Activated CD4-positive, alpha-beta T cell treated with anti-CD3 and anti-CD28 coated beads, Interleukin-2, amount 50 U/mL, for 24 hours (primary cell): Measurements from ENCODE around the gene MCOLN3.
"Not testable (repeated sequence)": the region's sequence is repeated elsewhere in the genome, so short reads cannot be mapped to it uniquely, and the experiment has no call there.

ENCODE experiments used
- DNase-seq, 2 donors: peaks; one replicate each; pipeline ENCODE4 v3.0.0-alpha.2; 2020; ENCODE audit warnings: low read depth in 1 of 2, low spot score in 1 of 2

MCOLN3 gene

GRCh38 chr1:84995484-84996334 lies 52.6 kb downstream of the MCOLN3 start:
- no peak for DNase-seq

GRCh38 chr1:84991097-84991920 lies 57.0 kb downstream of the MCOLN3 start:
- DNase-seq, result no peak

DNA sequence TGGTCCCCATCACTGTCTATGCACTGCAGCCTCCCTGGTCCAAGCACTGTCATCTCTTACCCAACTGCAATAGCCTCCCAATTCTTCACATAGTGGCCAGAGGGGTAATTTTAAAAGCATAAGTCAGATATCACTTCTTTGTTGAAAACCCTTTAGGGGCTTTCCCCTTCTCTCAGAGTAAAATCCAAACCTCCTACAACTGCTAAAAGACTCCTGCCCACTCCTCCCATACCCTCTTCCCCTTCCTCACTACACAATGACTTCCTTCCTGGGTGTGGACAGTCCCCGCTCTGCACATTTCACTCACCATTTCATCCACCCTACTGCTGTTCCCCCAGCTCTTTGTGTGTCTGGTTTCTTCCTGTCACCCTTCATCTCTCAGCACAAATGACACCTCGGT lies 59.7 kb downstream of the MCOLN3 start:
- no peak for DNase-seq

DNA sequence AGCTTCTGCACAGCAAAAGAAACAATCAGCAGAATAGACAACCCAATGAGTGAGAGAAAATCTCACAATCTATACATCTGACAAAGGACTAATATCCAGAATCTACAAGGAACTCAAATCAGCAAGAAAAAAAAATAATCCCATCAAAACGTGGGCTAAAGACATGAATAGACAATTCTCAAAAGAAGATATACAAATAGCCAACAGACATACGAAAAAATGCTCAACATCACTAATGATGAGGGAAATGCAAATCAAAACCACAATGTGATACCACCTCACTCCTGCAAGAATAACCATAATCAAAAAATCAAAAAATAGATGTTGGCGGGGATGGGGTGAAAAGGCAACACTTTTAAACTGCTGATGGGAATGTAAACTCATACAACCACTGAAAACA lies 61.7 kb downstream of the MCOLN3 start:
- not testable (repeated sequence) for DNase-seq

GRCh38 chr1:84985365-84985764 lies 62.9 kb downstream of the MCOLN3 start:
- DNase-seq, result no peak

GRCh38 chr1:84982395-84982794 lies 65.9 kb downstream of the MCOLN3 start:
- DNase-seq, result no peak

GRCh38 chr1:84975035-84975434 lies 73.3 kb downstream of the MCOLN3 start:
- no peak for DNase-seq

- DNase-seq, result no peak
Measured at GRCh38 chr1:84973498-84974334, 74.6 kb downstream of the MCOLN3 start.

GRCh38 chr1:84972377-84972987 lies 75.8 kb downstream of the MCOLN3 start:
- no peak for DNase-seq

- DNase-seq, result no peak
Measured at GRCh38 chr1:84971957-84972356, 76.3 kb downstream of the MCOLN3 start.

DNA sequence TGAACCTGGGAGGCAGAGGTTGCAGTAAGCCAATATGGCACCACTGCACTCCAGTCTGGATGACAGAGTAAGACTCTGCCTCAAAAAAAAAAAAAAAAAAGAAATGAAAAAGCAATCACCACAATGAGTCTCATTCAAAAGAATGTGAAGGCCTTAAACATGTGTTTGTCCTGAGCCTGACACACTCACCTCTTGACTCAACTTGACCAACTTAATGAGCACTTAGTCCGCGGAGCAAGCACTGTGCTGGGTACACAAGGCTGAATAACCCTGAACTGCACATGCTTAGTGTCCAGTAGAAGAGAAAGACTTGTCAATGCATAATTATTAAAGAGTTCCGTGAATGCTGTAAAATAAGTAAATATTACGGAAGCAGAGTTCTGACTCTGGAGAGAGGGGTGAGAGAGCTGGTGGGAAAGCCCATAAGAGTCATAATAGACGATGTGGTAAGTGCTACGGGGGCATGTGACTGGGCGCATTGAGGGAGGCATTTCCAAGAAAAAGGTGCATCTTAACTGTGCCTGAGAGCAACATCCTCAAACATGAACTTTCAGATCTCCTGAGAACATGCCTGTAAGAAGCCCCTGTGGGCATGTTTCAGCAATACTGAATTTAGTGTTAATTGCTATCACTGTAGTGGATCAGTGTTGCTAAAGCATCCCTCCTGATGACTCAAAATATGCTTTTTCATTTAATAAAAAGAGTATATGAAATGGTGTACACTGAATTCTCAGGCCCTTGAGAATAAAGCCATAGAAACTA lies 78.6 kb downstream of the MCOLN3 start:
- no peak for DNase-seq

DNA sequence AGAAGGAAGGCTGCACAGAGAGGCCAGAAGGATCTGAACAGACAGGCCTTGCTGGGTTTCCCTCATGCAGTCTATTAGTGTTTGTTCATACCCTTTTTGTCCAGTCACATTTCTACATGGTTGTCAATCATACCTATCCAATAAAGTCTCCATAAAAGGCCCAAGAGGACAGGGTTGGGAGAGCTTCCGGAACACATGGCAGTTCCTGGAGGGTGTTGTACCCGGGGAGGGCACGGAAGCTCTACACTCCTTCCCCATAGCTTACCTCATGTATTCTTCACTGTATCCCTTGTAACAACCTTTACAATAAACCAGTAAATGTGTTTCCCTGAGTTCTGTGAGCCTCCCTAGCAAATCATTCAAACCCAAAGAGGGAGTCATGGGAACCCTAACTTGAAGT lies 79.4 kb downstream of the MCOLN3 start:
- DNase-seq, result no peak

GRCh38 chr1:84968101-84968500 lies 80.2 kb downstream of the MCOLN3 start:
- no peak for DNase-seq
